Femur (tissue), 1 donor: ENCODE results near the gene RPTOR.
"Not testable (repeated sequence)": the region's sequence is repeated elsewhere in the genome, so short reads cannot be mapped to it uniquely, and the experiment has no call there.

ENCODE experiments used
- DNase-seq: peaks from one replicate; pipeline ENCODE4 v3.0.0-alpha.2; 2017

Gene RPTOR

DNA sequence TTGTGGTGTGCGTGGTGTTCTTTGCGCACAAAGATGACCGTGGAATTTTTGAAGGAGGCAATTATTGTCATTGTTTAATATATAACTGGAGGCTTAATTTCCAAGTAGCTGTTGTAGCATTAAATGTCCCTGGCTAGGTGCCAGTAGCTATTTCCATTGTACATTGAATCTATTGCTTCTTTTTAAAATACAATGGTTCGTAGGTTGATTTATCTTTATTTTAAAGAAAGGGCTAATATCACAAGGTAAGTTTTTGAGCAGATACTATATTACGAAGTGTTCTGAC, 127.1 kb downstream of the RPTOR start:
- no peak for DNase-seq

DNA sequence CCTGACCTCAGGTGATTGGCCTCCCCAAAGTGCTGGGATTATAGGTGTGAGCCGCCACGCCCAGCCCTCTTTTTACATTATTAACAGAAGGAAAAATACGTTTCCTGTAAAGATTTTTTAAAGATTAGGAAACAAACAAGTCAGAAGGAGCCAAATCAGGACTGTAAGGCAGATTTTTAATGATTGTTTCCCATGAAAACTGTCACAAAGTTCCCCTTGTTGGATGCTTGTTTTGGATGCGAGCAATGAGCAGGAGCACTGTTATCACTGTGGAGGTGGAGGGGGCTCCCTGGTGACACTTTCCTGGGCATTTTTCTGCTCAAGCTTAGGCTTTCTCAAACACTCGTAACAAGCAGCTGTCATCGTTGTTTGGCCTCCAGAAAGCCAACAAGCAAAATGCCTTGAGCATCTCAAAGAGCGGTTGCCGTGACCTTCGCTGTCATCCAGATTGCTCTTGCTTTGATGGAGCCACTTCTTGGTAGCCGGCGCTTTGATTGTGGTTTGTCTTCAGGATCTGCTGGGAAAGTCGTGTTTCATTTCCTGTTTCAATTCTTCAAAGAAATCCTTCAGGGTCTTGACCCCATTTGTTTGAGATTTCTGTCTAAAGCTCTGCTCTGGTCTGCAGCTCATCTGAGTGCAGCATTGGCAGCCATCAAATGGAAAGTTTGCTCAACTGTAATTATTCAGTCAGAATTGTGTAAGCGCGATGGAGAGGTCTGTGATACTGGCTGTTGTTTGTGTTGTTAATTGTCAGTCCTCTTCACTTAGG, 128.7 kb downstream of the RPTOR start:
- DNase-seq = no peak

DNA sequence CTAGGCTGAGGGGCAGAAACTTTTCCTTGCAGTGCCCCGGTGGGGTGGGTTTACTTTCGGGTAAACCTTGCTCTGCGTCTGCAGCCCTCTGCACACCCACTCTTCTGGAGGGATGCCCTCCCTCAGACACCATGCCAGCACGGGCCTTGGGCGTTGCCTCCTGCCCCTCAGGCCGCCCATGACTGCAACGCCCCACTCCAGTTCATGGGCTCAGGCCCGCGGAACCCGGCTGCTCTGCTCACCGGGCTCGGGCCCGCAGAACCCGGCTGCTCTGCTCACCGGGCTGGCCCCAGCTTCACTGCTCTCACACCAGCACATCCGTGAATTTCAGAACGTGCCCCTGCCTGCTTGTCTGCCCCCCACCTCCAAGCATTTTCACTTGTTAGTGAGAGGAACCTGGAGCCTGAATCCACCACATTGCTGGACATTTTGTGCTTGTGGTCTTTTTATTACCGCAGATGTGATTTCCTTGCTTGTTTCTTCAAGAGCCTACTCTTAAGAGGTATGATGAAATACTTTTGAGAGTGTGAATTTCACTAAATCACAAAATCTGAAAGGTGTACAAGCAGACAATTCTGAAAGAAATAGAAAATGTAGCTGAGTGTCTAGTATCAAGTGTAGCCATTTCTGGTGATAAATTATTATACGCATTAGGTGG, 130.9 kb downstream of the RPTOR start:
- no peak for DNase-seq

DNA sequence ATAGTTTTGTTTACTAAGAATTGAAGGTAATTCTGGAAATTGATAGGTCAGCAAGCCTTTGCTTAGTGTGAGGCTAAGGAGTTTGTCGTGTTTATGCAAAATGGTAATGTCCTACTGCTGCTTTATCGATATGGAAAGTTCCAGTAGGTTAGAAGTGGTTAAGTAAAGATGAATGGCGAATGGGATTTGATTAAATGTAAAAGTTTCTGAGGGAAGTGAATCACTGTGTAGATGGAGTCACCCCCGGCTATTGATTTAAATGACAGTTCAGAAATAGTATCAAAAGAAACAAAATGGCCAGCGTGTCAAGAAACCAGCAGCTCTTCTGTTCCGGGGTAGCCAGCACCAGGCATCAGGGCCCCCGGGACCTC, 131.4 kb downstream of the RPTOR start:
- DNase-seq = no peak

DNA sequence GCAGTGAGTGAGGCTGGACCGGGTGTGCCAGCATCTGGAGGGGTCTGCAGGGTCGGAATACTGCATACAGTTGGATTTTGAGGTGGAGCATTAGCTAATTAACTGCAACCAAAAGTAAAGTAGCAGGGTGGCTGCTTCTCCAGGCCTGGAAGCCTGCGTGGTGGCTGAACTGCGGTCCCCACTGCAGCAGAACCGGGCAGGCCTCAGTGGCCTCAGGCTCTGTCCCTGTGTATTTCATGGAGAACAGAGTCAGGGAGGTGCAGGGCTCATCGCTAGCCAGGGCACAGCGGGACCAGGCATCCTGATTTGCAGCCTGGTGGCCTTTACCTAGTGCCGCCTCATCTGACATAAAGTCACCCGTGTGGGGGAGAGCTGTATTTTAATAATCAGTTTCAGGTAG, 131.9 kb downstream of the RPTOR start:
- no peak for DNase-seq

DNA sequence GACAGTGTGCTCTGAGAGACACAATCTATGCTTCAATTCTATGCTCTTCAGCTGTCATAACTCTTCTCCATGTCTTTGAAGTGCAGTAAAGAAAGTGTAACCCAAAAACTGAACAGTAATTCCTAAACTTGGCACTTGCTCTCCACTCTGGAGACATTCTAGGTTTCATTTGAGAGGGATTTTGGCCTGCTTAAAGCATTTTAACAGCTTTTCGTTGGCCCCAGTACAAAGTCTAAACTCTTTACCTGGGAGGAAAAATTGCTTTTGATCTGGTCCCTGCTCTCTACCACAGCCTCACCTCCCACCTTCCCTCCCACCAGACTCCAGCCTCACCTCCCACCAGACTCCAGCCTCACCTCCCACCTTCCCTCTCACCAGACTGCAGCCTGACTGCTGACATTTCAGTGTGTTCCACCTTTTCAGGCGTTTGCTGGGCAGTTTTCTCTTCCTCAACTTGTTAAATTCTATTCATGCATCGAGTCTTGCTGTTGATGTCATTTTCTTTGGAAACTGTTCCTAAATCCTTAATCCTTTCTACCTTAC, 132.6 kb downstream of the RPTOR start:
- no peak for DNase-seq

DNA sequence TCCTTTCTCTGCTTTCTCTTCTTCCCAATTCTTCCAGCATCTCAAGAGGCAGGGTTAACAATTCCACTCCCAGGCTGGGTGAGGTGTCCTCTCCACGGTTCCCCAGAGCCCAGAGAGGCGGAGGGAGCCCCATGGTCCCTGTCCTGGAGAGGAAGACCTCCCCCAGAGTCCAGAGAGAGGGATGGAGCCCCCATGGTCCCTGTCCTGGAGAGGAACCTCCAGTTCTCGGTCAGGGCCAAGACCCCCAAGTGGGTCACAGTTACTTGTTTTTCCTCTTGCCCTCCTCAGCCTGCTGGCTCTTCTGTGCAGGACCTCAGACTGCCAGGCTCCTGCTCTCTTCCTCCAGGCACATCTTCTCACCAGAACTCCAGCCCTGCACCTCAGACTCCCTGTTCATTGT, 135.2 kb downstream of the RPTOR start:
- no peak for DNase-seq

DNA sequence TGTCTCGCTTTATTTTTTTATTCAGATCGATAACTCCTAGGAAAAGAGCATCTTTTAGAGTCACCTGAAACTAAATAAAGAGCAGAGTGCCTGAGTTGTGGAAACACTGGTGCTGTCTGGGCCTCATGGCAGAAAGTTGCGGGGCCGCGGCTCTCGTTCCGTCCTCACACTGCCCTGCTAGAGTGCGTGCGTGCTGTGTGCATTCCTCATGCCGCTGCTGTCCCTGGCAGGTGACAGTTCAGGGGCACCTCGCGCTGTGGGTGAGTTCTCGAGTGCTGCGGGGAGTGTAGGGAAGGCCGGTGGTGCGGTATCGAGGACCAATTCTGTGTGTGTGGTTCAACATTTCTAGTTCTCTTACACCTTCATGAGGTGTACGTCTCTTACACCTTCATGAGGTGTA, 136.6 kb downstream of the RPTOR start:
- no peak for DNase-seq

DNA sequence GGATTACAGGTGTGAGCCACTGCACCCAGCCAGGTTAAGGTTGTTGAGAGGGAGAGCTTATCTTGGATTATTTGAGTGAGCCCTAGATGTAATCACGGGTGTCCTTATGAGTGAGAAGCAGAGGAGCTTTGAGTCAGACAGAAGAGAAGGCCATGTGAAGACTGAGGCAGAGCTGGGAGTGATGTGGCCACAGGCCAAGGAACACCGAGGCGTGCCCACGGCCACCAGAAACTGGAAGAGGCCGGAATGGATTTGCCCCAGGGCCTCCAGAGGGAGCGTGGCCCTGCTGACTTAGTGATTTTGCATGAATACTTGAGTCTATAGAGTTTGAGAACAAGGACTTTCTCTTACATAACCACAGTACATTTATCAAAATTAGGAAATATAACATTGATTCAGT, 137.7 kb downstream of the RPTOR start:
- no peak for DNase-seq

DNA sequence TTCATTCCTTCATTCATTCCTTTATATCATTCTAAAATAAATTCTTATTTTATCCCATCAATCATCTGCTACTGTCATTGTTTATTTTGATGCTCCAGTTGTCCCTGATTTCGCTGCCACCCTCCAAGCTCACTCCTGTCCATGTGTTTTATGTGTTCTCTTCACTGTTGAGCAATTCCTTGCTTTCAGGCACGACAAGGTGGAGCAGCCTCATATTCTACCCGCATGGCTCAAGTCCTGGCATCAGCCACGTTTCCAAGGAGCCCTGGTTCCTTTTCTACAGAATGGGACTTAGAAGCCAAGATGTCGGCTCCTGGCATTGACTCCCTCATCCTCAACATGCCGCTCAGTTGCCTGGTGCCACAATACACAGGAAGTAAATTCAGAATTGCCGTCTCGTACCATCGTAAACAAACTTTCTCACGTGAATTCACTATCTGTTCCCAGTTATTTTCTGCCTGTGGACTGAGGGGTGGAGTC, 139.0 kb downstream of the RPTOR start:
- no peak for DNase-seq

DNA sequence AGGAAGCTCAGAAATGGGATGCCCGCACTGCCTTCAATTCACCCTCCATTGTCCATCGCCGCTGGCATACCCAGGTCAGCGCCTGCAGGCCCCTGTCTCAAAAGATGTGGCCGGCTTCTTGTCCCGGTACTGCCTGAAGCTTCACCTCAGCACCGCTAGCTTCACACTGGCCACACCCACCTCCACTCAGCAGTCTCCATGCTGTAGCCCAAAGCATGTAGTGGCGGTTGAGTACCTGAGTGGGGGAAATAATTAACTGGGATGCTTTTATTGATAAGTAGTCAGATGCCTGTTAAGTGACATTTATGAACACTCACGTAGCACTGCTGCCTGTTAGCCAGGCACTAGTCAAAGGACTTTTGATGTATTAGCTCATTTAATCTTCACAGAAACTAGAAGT, 143.2 kb downstream of the RPTOR start:
- no peak for DNase-seq

DNA sequence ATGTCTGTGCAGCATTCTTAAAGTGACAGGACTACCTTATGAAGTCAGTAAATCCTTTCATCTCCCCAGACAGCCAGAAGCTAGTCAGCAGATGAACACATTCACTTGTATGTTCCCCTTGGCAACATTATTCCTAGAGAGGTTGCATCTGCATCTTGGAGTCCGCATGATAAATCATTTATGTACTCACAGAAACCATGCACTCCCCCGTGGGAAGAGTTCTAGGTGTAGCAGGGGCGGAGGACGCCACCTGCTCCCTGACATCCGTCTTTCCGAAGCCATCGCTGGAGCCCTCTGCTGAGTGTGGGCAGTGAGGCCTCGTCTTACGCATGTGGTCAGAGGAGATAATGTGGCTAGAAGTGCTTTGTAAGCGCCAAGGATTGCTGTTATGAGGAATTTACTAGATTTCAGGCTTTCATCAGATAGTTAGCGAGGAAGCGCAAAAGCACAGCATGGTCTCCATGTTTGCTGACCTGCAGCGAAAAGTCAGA, 144.5 kb downstream of the RPTOR start:
- DNase-seq = no peak

DNA sequence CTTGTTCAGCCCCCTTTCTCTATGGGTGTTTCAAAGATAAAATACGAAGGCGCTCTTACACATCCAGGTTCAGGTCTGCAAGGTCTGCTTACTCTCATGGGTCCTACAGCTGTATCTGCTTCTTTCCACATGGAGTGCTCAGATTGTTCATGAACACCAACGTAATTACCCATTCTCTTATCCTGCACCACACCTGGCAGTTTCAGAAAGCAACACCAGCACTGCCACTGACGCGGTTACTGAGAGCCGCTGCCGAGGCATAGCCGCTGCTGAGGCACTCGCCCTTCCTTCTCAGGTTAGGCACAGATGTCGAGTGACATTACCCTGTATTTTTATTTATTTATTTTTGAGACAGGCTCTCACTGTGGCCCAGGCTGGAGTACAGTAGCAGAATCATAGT, 147.1 kb downstream of the RPTOR start:
- no peak for DNase-seq

DNA sequence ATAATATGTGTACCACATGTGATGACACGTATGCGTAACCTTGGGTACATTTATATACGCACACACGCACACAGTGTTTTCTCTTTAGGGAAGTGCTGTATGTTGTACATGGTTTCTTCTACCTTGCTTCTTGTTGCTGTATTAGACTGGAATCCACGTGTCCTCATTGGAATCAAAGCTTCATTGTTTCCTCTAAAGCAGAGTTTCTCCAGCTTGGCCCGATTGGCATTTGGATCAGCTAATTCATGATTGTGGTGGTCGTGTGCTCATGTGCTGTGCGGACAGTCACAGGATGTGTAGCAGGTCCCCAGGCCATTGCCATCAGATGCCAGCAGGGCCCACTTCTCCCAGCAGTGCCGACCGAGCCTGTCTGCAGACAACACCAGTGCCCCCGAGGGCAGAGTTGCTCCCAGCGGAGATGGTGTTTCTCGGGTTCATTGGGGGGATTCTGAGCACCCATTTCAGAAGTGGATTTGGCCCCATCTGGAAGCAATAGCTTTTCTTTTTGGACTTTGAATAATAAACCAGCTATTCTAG, 148.4 kb downstream of the RPTOR start:
- DNase-seq = no peak

DNA sequence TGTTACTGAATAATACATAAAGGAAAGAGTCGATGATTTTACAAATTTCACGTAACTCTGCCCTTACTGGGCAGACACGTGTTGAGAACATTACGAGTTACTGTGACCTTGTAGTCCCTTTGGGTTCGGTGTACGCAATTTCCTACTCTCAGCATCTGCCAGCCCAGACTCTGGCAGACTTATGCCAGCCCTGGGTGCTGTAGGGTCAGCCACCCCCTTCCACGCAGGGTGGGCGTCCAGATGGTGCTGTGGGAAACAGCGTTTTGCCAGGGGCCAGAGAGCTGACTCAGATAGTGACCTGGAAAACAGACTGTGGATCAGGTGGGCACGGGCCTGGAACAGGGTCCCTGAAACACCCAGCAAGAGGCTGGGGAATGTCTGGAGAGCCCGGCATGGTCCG, 148.9 kb downstream of the RPTOR start:
- DNase-seq = no peak

DNA sequence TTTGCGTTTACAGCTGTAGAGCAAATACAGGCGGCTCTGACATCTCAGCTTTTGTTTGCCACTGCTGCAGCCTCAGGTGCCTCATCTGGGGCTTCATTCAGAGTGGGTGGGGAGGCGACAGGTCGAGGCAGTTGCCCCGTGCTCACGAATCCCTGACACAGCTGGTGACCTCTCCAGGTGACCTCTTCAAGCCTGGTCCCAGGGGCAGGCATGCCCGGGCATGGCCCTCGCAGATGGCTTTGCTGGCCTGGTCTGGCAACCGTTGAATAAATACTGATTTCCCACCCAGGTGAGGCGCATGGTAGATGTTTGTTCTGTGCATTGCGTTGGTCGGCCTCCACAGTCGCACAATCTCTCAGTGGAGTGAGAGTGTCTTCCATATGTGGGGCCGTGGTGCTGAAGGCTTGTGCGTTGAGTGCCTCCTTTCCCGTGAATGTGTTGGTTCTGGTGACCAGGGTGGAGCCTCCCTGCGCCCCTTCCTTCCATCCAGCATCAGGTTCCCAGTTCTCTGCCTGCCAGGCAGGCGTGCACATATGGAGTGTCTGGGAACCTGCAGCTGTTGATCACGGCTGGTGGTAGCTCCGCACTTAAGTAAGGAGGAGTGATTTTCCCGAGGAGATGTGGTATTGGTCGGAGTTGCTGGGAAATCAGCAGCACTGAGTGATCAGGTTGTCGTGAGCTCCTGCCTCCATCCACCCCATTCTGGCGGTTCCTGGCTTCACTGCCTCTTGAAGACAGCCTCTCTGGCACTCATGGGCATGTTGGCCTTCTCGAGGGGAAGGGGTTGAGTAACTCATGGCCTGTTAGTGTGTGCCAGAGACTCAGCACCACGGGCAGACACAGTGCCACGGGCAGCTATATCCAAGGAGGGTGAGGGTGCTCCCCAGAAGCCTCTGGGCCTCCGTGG, 149.7 kb downstream of the RPTOR start:
- DNase-seq = no peak

DNA sequence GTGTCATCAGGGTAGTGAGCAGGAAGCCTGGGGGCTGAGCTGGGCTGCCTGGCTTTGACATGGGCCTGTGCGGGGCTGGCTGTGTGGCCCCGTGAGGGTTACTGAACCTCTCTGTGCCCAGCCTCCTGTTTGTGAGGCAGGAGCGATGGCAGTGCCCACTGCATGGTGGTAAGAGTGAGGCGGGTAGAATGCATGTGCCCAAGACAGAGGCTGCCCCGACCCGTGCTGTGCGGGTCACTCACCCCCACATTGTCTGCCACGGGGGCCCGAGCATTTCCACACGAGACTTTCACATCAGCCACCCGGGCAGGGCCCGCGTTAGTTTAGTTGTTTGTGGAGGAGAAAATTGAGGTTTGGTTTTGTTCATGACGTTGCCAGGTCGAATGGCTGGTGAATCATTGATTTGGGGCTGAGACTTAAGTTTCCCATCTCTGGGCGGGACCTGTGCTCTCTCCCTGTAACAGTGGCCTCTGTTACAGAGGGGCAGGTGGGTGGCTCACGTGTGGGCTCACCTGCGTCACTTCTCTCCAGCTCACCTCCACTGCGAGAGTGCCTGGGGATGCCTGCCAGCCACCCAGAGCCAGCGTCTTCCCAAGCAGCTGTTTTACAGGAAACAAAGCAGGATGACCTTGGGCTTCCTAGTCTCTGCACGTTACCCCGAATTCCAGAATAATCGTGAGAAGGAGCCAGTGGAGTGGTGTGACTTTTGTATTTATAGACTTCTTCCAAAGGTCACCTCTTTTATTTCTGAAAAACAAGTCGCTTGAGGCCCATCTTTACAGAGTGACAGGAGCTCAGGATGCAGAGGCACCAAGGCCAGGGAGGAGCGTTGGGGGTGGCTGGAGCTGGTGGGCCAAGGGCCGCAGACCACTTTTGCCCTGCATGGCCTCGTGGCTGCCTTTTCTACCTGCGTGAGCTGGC, 150.6 kb downstream of the RPTOR start:
- no peak for DNase-seq

DNA sequence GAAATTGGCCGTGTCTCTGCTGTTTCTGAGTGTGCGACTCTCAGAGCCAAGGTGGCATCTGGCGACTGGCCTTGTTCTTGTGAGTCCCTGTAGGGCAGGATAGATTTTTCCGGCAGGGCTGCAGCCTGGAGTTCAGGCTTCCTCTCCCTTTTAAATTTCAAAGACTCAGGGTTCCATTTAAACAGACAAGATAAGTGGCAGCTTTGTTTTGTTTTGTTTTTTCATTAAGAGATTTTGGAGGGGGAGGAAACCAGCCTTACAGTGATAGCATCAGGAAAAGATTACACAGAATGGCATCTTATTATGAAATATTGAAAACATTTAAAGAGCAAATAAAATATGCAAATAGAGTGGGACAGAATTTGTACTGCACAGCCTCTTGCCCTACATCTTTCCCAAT, 151.3 kb downstream of the RPTOR start:
- no peak for DNase-seq

DNA sequence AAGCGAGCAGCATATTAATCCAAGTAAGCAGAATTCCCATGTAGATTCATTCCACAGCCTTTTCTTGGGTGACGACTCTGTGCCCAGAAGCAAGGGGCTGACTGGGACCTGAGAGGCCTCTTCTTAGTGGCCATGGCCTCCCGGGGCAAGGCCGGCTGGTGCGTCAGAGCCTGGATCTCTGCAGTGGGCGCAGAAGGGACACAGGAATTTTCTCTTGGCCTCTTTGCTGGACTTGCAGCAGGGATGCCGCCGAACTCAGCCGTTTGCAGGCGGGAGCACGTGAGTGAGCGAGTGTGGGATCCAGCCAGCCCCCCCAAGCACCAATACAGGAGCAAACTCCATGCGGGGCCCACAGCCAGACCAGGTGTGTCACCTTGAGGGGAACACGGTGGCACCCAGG, 151.8 kb downstream of the RPTOR start:
- no peak for DNase-seq

DNA sequence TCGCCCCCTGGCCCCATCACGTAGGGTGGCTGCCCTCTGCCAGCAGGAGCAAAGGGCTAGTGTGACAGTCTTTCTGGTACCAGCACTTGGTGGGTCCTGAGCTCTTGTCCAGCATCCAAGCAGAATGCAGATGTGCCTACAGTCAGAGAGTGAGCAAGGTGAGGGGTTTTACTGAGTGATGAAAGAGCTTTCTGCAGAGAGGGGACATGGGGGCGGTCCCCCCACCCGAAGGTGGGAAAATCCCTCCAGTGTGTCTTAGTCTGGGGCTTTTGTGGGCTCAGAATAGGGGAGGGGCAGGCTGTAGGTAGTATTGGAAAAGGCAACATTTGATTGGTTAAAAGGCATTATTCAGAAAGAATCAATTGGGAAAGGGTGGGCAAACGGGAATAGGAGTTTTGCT, 152.3 kb downstream of the RPTOR start:
- no peak for DNase-seq

DNA sequence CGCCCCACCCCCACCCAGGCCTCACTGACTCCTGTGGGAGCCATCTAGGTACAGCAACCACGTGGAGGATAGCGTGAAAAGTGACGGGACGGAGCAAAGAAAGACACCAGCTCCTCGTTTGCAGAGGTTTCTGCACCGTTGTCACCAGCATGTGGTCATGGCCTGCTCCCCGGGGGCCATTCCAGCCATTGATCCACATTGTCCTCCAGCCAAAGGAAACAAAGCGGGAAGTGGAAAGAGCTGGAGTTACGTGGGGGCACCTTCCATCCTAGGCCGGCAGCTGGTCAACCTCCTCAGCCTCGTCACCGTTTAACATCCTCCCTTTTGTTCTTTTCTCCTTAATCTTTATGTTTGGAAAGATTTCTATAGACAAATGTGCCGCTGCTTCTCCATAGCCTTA, 153.7 kb downstream of the RPTOR start:
- no peak for DNase-seq

DNA sequence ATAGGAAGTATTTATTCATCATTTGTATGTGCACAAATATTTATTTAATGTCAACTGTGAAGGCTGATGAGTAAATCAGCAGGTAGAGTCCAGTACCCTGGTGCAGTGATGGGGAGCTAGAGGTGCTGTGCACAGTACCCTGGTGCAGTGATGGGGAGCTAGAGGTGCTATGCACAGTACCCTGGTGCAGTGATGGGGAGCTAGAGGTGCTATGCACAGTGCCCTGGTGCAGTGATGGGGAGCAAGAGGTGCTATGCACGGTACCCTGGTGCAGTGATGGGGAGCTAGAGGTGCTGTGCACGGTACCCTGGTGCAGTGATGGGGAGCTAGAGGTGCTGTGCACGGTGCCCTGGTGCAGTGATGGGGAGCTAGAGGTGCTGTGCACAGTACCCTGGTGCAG, 154.6 kb downstream of the RPTOR start:
- DNase-seq = not testable (repeated sequence)
